ENCODE measurements around the gene ARFGAP3.

DNA sequence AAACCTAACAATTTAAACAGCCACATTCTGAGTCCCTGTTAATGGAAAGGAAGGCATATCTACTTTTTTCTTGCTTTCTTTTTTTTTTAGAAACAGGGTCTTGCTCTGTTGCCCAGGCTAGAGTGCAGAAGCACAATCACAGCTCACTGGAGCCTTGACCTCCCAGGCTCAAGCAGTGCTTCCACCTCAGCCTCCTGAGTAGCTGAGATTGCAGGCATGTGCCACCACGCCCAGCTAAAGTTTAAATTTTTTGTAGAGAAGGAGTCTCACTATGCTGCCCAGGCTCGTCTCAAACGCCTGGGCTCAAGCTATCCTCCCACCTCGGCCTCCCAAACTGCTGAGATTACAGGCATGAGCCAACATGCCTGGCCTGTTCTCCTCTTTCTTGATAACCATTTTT, 25.4 kb downstream of the ARFGAP3 start:
- TF ChIP-seq, protein P1, sequence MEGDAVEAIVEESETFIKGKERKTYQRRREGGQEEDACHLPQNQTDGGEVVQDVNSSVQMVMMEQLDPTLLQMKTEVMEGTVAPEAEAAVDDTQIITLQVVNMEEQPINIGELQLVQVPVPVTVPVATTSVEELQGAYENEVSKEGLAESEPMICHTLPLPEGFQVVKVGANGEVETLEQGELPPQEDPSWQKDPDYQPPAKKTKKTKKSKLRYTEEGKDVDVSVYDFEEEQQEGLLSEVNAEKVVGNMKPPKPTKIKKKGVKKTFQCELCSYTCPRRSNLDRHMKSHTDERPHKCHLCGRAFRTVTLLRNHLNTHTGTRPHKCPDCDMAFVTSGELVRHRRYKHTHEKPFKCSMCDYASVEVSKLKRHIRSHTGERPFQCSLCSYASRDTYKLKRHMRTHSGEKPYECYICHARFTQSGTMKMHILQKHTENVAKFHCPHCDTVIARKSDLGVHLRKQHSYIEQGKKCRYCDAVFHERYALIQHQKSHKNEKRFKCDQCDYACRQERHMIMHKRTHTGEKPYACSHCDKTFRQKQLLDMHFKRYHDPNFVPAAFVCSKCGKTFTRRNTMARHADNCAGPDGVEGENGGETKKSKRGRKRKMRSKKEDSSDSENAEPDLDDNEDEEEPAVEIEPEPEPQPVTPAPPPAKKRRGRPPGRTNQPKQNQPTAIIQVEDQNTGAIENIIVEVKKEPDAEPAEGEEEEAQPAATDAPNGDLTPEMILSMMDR (IDR thresholded peaks at IDR 0.05) = no peak
- TF ChIP-seq EP300 (IDR thresholded peaks at IDR 0.05) = no peak

All from gastroesophageal sphincter (tissue), 3 donors.